Gastrocnemius medialis (tissue), 4 donors: Measurements from ENCODE around the gene DENND5B. TPM values are rescaled to one million over a fixed set of nuclear protein-coding genes. Genes with fewer than 3 reads are reported as not detected.
"Not testable (repeated sequence)": the region's sequence is repeated elsewhere in the genome, so short reads cannot be mapped to it uniquely, and the experiment has no call there.

ENCODE experiments used
- ATAC-seq, 2 donors: fragments of 150-250 bp; one replicate each; pipeline ENCODE4 v1.9.1; 2016
- DNase-seq, 2 donors: peaks; one replicate each; pipeline ENCODE4 v3.0.0-alpha.2; 2019
- H3K27ac ChIP-seq, 4 donors: fragments of 200-600 bp; sonication (generic); 1 replicate in 1 of 4; 2 replicates in 3 of 4; pipeline ENCODE4 v1.5.1; 2016 to 2018; ENCODE audit warnings: mild to moderate bottlenecking in 2 of 4, moderate library complexity in 1 of 4
- H3K27me3 ChIP-seq, 3 donors: fragments of 200-600 bp; sonication (generic) in 2 of 3; 1 replicate in 1 of 3; 2 replicates in 2 of 3; pipeline versions ENCODE4 v1.5.1 to v1.6.0; 2016 to 2019; ENCODE audit warnings: mild to moderate bottlenecking in 1 of 3, moderate library complexity in 1 of 3
- H3K36me3 ChIP-seq, 2 donors: fragments of 200-600 bp; sonication (generic) in 1 of 2; one replicate each; pipeline ENCODE4 v1.5.1; 2017 to 2018
- H3K4me1 ChIP-seq, 2 donors: fragments of 200-600 bp; sonication (generic) in 1 of 2; one replicate each; pipeline ENCODE4 v1.5.1; 2016 to 2017; ENCODE audit warnings: mild to moderate bottlenecking in 2 of 2
- H3K4me3 ChIP-seq, 4 donors: fragments of 200-600 bp; sonication (generic) in 3 of 4; 1 replicate in 1 of 4; 2 replicates in 3 of 4; pipeline ENCODE4 v1.5.1; 2016 to 2019; ENCODE audit warnings: mild to moderate bottlenecking in 2 of 4
- H3K9me3 ChIP-seq, 3 donors: fragments of 200-600 bp; sonication (generic) in 2 of 3; 1 replicate in 1 of 3; 2 replicates in 2 of 3; pipeline ENCODE4 v1.5.1; 2016 to 2019
- CTCF ChIP-seq, 5 experiments: fragments of 450-650 bp in 3 of 5; fragments of 200-600 bp in 2 of 5; sonication (generic) in 2 of 5; IDR thresholded peaks in 4 of 5; conservative IDR thresholded peaks in 1 of 5; 1 replicate in 4 of 5; 2 replicates in 1 of 5; pipeline ENCODE4 v1.5.1; 2016 to 2019; ENCODE audit warnings: antibody characterized with exemption in 5 of 5, mild to moderate bottlenecking in 3 of 5, moderate library complexity in 3 of 5
- POLR2A ChIP-seq, 2 donors: fragments of 450-650 bp; IDR thresholded peaks; one replicate each; pipeline ENCODE4 v1.6.1; 2017; ENCODE audit warnings: antibody characterized with exemption in 2 of 2, mild to moderate bottlenecking in 2 of 2, moderate library complexity in 2 of 2
- in situ Hi-C, 4 donors: fragments of 200-750 bp; cut with MboI; loops; one replicate each; pipeline versions ENCODE4 v1.15.0 to v1.8.0; 2017; ENCODE audit warnings: low sequenced_read_pairs in 4 of 4
- intact Hi-C: fragments of 100-400 bp; cut with DNase I; formaldehyde crosslinking; loops from one replicate; pipeline ENCODE4 v1.15.1; 2023; ENCODE audit warnings: low total_unique reads
- total RNA-seq, 4 donors: library from RNA; depleted of rRNA; stranded (reverse); fragments of >200 nt; gene quantifications; one replicate each; pipeline versions ENCODE4 v1.1.0 to v1.2.3, GENCODE V29; 2016

DENND5B gene
- total RNA-seq, 4 donors from 2014 or later, result 12.5 to 33.7 (median 26.7) TPM

- H3K9me3 ChIP-seq, result no peaks in the 10 kb centered on the region
- intact Hi-C loops (no loop called here), in situ Hi-C loops (no loop called here)
- H3K4me1 ChIP-seq, result peaks cover 16 to 23% of the 10 kb centered on the region in 2 donors
- no peak overlapping the region for H3K4me3 ChIP-seq
- DNase-seq (no peak), ATAC-seq (no peak)
- TF ChIP-seq POLR2A (IDR thresholded peaks at IDR 0.05) (no peak), CTCF (IDR thresholded peaks at IDR 0.05 in 4 of 5, conservative IDR thresholded peaks at IDR 0.05 in 1 of 5) (no peak)
- no peak overlapping the region for H3K27ac ChIP-seq
- H3K36me3 ChIP-seq, result no peaks in the 10 kb centered on the region
- H3K27me3 ChIP-seq, result no peaks in the 10 kb centered on the region
Observed at GRCh38 chr12:31572900-31573600, 17.9 kb downstream of the DENND5B start.

GRCh38 chr12:31570880-31571279 lies 20.1 kb downstream of the DENND5B start:
- in situ Hi-C loops, result no loop called here
- TF ChIP-seq CTCF (IDR thresholded peaks at IDR 0.05 in 4 of 5, conservative IDR thresholded peaks at IDR 0.05 in 1 of 5) (no peak), POLR2A (IDR thresholded peaks at IDR 0.05) (no peak)
- intact Hi-C loops, result no loop called here
- DNase-seq, result no peak
- H3K36me3 ChIP-seq, result no peaks in the 10 kb centered on the region
- H3K27me3 ChIP-seq, result no peaks in the 10 kb centered on the region
- no peak overlapping the region for H3K27ac ChIP-seq
- H3K4me1 ChIP-seq, result peaks cover 16 to 23% of the 10 kb centered on the region in 2 donors
- H3K4me3 ChIP-seq, result no peak overlapping the region
- no peaks in the 10 kb centered on the region for H3K9me3 ChIP-seq
- ATAC-seq, result no peak

GRCh38 chr12:31569517-31569916 lies 21.4 kb downstream of the DENND5B start:
- intact Hi-C loops, H3K36me3 ChIP-seq, H3K9me3 ChIP-seq, H3K27me3 ChIP-seq, H3K27ac ChIP-seq, H3K4me3 ChIP-seq, ATAC-seq, DNase-seq, in situ Hi-C loops: not testable (repeated sequence)
- peaks cover 11 to 16% of the 10 kb centered on the region in 2 donors for H3K4me1 ChIP-seq

GRCh38 chr12:31568498-31568897 lies 22.4 kb downstream of the DENND5B start:
- no peaks in the 10 kb centered on the region for H3K36me3 ChIP-seq
- ATAC-seq, result no peak
- no peaks in the 10 kb centered on the region for H3K9me3 ChIP-seq
- DNase-seq, result no peak
- peaks cover 9 to 16% of the 10 kb centered on the region in 2 donors for H3K4me1 ChIP-seq
- TF ChIP-seq POLR2A (IDR thresholded peaks at IDR 0.05), result no peak
- TF ChIP-seq CTCF (IDR thresholded peaks at IDR 0.05 in 4 of 5, conservative IDR thresholded peaks at IDR 0.05 in 1 of 5), result no peak
- no peak overlapping the region for H3K4me3 ChIP-seq
- H3K27ac ChIP-seq, result no peak overlapping the region
- in situ Hi-C loops (no loop called here), intact Hi-C loops (no loop called here)
- H3K27me3 ChIP-seq, result no peaks in the 10 kb centered on the region

GRCh38 chr12:31567029-31567428 lies 23.9 kb downstream of the DENND5B start:
- ATAC-seq (no peak), DNase-seq (no peak)
- intact Hi-C loops (no loop called here), in situ Hi-C loops (no loop called here)
- no peak overlapping the region for H3K27ac ChIP-seq
- H3K27me3 ChIP-seq, result no peaks in the 10 kb centered on the region
- H3K9me3 ChIP-seq, result no peaks in the 10 kb centered on the region
- TF ChIP-seq CTCF (IDR thresholded peaks at IDR 0.05 in 4 of 5, conservative IDR thresholded peaks at IDR 0.05 in 1 of 5), result no peak
- TF ChIP-seq POLR2A (IDR thresholded peaks at IDR 0.05), result no peak
- H3K36me3 ChIP-seq, result no peaks in the 10 kb centered on the region
- peaks cover 3 to 7% of the 10 kb centered on the region in 2 donors for H3K4me1 ChIP-seq
- H3K4me3 ChIP-seq, result no peak overlapping the region
